Gastrocnemius medialis (tissue), 4 donors: ENCODE results near the gene SHROOM4. TPM values are rescaled to one million over a fixed set of nuclear protein-coding genes. Genes with fewer than 3 reads are reported as not detected.

ENCODE experiments used
- ATAC-seq, 2 donors: fragments of 150-250 bp; one replicate each; pipeline ENCODE4 v1.9.1; 2016
- DNase-seq, 2 donors: peaks; one replicate each; pipeline ENCODE4 v3.0.0-alpha.2; 2019
- H3K27ac ChIP-seq, 4 donors: fragments of 200-600 bp; sonication (generic); 1 replicate in 1 of 4; 2 replicates in 3 of 4; pipeline ENCODE4 v1.5.1; 2016 to 2018; ENCODE audit warnings: mild to moderate bottlenecking in 2 of 4, moderate library complexity in 1 of 4
- H3K27me3 ChIP-seq, 3 donors: fragments of 200-600 bp; sonication (generic) in 2 of 3; 1 replicate in 1 of 3; 2 replicates in 2 of 3; pipeline versions ENCODE4 v1.5.1 to v1.6.0; 2016 to 2019; ENCODE audit warnings: mild to moderate bottlenecking in 1 of 3, moderate library complexity in 1 of 3
- H3K36me3 ChIP-seq, 2 donors: fragments of 200-600 bp; sonication (generic) in 1 of 2; one replicate each; pipeline ENCODE4 v1.5.1; 2017 to 2018
- H3K4me1 ChIP-seq, 2 donors: fragments of 200-600 bp; sonication (generic) in 1 of 2; one replicate each; pipeline ENCODE4 v1.5.1; 2016 to 2017; ENCODE audit warnings: mild to moderate bottlenecking in 2 of 2
- H3K4me3 ChIP-seq, 4 donors: fragments of 200-600 bp; sonication (generic) in 3 of 4; 1 replicate in 1 of 4; 2 replicates in 3 of 4; pipeline ENCODE4 v1.5.1; 2016 to 2019; ENCODE audit warnings: mild to moderate bottlenecking in 2 of 4
- H3K9me3 ChIP-seq, 3 donors: fragments of 200-600 bp; sonication (generic) in 2 of 3; 1 replicate in 1 of 3; 2 replicates in 2 of 3; pipeline ENCODE4 v1.5.1; 2016 to 2019
- CTCF ChIP-seq, 5 experiments: fragments of 450-650 bp in 3 of 5; fragments of 200-600 bp in 2 of 5; sonication (generic) in 2 of 5; IDR thresholded peaks in 4 of 5; conservative IDR thresholded peaks in 1 of 5; 1 replicate in 4 of 5; 2 replicates in 1 of 5; pipeline ENCODE4 v1.5.1; 2016 to 2019; ENCODE audit warnings: antibody characterized with exemption in 5 of 5, mild to moderate bottlenecking in 3 of 5, moderate library complexity in 3 of 5
- POLR2A ChIP-seq, 2 donors: fragments of 450-650 bp; IDR thresholded peaks; one replicate each; pipeline ENCODE4 v1.6.1; 2017; ENCODE audit warnings: antibody characterized with exemption in 2 of 2, mild to moderate bottlenecking in 2 of 2, moderate library complexity in 2 of 2
- in situ Hi-C, 4 donors: fragments of 200-750 bp; cut with MboI; loops; one replicate each; pipeline versions ENCODE4 v1.15.0 to v1.8.0; 2017; ENCODE audit warnings: low sequenced_read_pairs in 4 of 4
- intact Hi-C: fragments of 100-400 bp; cut with DNase I; formaldehyde crosslinking; loops from one replicate; pipeline ENCODE4 v1.15.1; 2023; ENCODE audit warnings: low total_unique reads
- total RNA-seq, 4 donors: library from RNA; depleted of rRNA; stranded (reverse); fragments of >200 nt; gene quantifications; one replicate each; pipeline versions ENCODE4 v1.1.0 to v1.2.3, GENCODE V29; 2016

Gene SHROOM4
- total RNA-seq, 4 donors from 2014 or later: 3.8 to 6.1 (median 4.5) TPM

- Histone ChIP-seq H3K9me3 (no peaks in the 10 kb centered on the region), H3K27me3 (no peaks in the 10 kb centered on the region), H3K4me3 (no peak overlapping the region), H3K4me1 (no peaks in the 10 kb centered on the region), H3K36me3 (peaks cover 0 to 4% of the 10 kb centered on the region in 2 donors), H3K27ac (no peak overlapping the region)
- ATAC-seq: no peak
- DNase-seq: no peak
- intact Hi-C loops: no loop called here
- in situ Hi-C loops: no loop called here
- TF ChIP-seq POLR2A (IDR thresholded peaks at IDR 0.05): no peak
- no peak for TF ChIP-seq CTCF (IDR thresholded peaks at IDR 0.05 in 4 of 5, conservative IDR thresholded peaks at IDR 0.05 in 1 of 5)
Measured at GRCh38 chrX:50606300-50606950, 207.6 kb downstream of the SHROOM4 start.

- peak overlapping the region in 1 of 4 donors; percentile 15 for H3K27ac ChIP-seq
- TF ChIP-seq CTCF (IDR thresholded peaks at IDR 0.05 in 4 of 5, conservative IDR thresholded peaks at IDR 0.05 in 1 of 5) (no peak), POLR2A (IDR thresholded peaks at IDR 0.05) (no peak)
- intact Hi-C loops (no loop called here), in situ Hi-C loops (loop anchor here in 3 of 4 donors (25.0 kb wide), 1 partner anchor 684 kb away; the partner anchor contains the start of gene CLCN5 (in 3 of the 3))
- ATAC-seq (no peak), DNase-seq (no peak)
- no peaks in the 10 kb centered on the region for H3K9me3 ChIP-seq
- no peaks in the 10 kb centered on the region for H3K36me3 ChIP-seq
- H3K27me3 ChIP-seq: no peaks in the 10 kb centered on the region
- H3K4me3 ChIP-seq: no peak overlapping the region
- peaks cover 0 to 3% of the 10 kb centered on the region in 2 donors for H3K4me1 ChIP-seq
Measured at GRCh38 chrX:50596056-50596455, 217.9 kb downstream of the SHROOM4 start.

- ATAC-seq (peak; percentile 18 to 39), DNase-seq (no peak)
- H3K27me3 ChIP-seq: no peaks in the 10 kb centered on the region
- H3K36me3 ChIP-seq: no peaks in the 10 kb centered on the region
- no peak for TF ChIP-seq POLR2A (IDR thresholded peaks at IDR 0.05)
- TF ChIP-seq CTCF (IDR thresholded peaks at IDR 0.05 in 4 of 5, conservative IDR thresholded peaks at IDR 0.05 in 1 of 5): no peak
- peak overlapping the region in 1 of 4 donors; percentile 22 for H3K27ac ChIP-seq
- H3K4me3 ChIP-seq: no peak overlapping the region
- H3K4me1 ChIP-seq: peaks cover 0 to 3% of the 10 kb centered on the region in 2 donors
- intact Hi-C loops (no loop called here), in situ Hi-C loops (loop anchor here in 3 of 4 donors (25.0 kb wide), 1 partner anchor 682 kb away; the partner anchor contains the start of gene CLCN5 (in 3 of the 3))
- H3K9me3 ChIP-seq: no peaks in the 10 kb centered on the region
Measured at GRCh38 chrX:50594788-50595187, 219.2 kb downstream of the SHROOM4 start.

- H3K4me1 ChIP-seq: no peaks in the 10 kb centered on the region
- in situ Hi-C loops (loop anchor here in 3 of 4 donors (25.0 kb wide), 1 partner anchor 675 kb away; the partner anchor contains the start of gene CLCN5 (in 3 of the 3)), intact Hi-C loops (no loop called here)
- no peaks in the 10 kb centered on the region for H3K9me3 ChIP-seq
- DNase-seq (no peak), ATAC-seq (no peak)
- H3K4me3 ChIP-seq: no peak overlapping the region
- H3K27me3 ChIP-seq: no peaks in the 10 kb centered on the region
- H3K36me3 ChIP-seq: no peaks in the 10 kb centered on the region
- no peak for TF ChIP-seq CTCF (IDR thresholded peaks at IDR 0.05 in 4 of 5, conservative IDR thresholded peaks at IDR 0.05 in 1 of 5)
- no peak for TF ChIP-seq POLR2A (IDR thresholded peaks at IDR 0.05)
- H3K27ac ChIP-seq: no peak overlapping the region
Measured at GRCh38 chrX:50586980-50587379, 227.0 kb downstream of the SHROOM4 start.
